ENCODE results near the gene SLC38A1.

The SLC38A1 gene

DNA sequence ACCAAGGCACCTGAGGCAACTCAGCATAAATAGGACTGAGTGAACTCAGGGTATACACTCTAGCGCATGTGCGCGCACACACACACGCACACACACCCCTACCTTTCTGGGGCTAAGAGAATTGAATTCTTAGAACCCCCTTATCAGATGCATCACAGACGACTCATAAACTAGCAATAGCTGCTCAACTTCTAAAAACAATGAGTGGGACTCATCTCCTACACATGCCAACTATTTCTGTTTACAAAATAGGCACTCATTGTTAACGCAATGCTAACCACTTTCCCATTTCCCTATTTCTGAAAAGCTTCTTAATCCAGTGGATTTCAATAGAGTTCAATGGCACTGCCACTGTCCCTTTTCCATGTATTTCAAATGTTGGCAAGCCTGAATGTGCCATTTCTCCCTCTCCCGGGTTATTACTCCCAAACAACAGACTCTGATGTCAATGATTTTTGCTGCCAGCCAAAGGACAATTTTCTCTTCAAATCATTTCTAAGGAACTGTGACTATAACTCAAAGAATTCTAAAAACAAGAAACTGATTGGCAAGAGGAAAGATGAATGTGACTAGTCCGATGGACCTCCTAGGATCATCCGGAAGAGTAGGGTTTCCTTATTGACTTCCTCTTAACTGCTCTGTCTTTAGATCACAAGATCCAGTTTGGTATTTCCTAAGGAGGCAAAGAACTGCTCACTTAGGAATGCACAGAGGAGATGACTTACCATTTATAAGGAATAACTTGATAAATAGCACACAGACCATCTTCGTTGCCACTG lies 48.8 kb downstream of the SLC38A1 start:
- peak; percentile 65 for DNase-seq (ENCODE audit: low read depth)
- H3K4me3 ChIP-seq (ENCODE audit: low read length) = no peak overlapping the region
- TF ChIP-seq, protein P1, sequence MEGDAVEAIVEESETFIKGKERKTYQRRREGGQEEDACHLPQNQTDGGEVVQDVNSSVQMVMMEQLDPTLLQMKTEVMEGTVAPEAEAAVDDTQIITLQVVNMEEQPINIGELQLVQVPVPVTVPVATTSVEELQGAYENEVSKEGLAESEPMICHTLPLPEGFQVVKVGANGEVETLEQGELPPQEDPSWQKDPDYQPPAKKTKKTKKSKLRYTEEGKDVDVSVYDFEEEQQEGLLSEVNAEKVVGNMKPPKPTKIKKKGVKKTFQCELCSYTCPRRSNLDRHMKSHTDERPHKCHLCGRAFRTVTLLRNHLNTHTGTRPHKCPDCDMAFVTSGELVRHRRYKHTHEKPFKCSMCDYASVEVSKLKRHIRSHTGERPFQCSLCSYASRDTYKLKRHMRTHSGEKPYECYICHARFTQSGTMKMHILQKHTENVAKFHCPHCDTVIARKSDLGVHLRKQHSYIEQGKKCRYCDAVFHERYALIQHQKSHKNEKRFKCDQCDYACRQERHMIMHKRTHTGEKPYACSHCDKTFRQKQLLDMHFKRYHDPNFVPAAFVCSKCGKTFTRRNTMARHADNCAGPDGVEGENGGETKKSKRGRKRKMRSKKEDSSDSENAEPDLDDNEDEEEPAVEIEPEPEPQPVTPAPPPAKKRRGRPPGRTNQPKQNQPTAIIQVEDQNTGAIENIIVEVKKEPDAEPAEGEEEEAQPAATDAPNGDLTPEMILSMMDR (conservative IDR thresholded peaks at IDR 0.05; ENCODE audit: low read depth, low read length) = no peak

DNA sequence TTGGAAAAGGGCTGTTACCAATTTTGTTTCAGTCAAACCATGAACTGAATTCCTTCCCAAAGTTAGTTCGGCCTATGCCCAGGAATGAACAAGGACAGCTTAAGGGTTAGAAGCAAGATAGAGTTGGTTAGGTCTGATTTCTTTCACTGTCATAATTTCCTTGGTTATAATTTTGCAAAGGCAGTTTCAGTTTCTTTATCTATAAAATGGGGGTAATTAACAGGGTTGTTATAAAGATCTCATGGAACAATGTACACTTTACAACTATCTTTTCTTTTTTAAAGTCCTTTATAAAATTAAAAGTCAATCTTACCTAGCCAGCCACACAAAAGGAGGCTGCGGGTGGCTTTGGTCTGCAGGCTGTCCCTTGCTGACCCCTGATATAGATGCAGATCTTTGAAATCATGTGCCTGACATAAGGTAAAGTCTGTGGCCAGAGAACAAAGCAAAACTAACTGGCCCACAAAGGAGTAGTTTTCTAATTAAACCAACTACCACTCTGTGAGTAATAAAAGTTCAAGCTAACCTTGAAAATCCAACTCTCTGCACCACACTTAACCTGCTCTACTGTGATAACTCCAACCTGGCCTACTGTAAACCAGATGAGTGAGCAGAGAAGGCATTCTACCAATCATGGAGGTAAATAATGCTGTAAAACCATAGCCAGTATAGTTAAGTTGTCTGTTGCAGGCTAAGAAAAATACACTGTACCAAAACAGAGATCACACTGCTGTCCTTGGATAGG lies 49.5 kb downstream of the SLC38A1 start:
- no peak for DNase-seq (ENCODE audit: low read depth)
- TF ChIP-seq, protein P1 (conservative IDR thresholded peaks at IDR 0.05; ENCODE audit: low read depth, low read length) = no peak
- no peak overlapping the region for H3K4me3 ChIP-seq (ENCODE audit: low read length)

DNA sequence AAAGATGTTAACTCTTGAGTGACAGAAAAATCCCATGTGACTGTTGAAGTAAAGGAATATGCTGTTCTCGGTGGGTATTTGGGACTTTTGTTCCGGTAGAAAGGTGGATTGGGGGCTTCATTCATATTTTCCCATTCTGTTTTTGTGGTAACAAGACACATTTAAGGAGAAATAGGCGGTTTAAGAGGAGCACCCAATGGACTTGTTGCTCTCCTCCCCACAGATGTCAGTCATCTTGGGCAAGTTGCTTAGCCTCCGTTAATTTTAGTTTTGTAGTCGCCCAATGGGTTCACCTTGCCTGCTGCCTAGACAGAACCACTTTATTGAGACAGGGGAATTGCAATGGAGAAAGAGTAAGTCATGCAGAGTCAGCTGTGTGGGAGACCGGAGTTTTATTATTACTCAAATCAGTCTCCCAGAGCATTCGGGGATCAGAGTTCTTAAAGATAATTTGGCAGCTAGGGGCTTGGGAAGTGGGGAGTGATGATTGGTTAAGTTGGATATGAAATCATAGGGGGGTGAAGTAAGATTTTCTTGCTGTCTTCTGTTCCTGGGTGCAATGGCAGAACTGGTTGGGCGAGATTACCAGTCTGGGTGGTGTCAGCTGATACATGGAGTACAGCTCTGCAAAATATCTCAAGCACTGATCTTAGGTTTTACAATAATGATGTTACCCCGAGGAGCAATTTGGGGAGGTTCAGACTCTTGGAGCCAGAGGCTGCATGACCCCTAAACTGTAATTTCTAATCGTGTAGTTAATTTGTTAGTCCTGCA lies 50.3 kb downstream of the SLC38A1 start:
- TF ChIP-seq, protein P1 (conservative IDR thresholded peaks at IDR 0.05; ENCODE audit: low read depth, low read length) = no peak
- no peak for DNase-seq (ENCODE audit: low read depth)
- H3K4me3 ChIP-seq (ENCODE audit: low read length) = no peak overlapping the region

DNA sequence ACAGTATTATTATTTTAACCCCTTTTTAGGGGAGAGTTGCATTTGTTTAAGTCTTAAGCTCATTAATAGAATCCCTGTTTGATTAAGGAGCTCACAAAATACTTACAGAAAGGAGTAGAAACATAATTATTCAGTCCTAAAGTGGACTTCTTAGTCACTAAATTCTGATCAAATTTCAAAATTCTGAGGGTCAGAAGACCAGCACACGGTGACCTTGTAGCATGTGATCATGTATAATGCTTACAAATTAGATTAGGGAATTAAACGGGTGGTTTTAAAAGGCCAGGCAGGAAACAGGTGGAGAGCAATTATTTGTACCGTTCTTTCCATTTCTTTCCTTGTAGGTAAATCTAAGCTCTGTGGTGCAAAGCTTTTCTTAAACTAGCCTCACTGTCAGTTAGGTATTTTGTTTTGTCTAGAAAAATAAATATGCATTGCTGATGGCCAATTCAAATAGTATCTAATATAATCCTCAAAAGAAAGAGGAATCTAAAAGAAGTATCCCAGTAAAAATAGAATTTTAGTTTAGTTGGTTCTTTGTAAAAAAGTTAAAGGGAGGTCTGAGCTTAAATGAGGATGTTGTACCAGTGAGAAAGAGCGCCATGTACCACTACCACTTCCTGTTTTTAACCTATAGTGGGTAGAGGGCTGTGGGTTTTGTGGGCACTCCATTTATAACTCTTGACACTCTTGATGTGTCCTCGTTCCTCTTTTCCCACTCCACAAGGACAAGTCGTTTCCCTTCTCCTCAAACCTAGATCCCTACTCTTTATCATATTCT lies 51.1 kb downstream of the SLC38A1 start:
- H3K4me3 ChIP-seq (ENCODE audit: low read length) = no peak overlapping the region
- TF ChIP-seq, protein P1 (conservative IDR thresholded peaks at IDR 0.05; ENCODE audit: low read depth, low read length) = no peak
- DNase-seq (ENCODE audit: low read depth) = peak; percentile 22

DNA sequence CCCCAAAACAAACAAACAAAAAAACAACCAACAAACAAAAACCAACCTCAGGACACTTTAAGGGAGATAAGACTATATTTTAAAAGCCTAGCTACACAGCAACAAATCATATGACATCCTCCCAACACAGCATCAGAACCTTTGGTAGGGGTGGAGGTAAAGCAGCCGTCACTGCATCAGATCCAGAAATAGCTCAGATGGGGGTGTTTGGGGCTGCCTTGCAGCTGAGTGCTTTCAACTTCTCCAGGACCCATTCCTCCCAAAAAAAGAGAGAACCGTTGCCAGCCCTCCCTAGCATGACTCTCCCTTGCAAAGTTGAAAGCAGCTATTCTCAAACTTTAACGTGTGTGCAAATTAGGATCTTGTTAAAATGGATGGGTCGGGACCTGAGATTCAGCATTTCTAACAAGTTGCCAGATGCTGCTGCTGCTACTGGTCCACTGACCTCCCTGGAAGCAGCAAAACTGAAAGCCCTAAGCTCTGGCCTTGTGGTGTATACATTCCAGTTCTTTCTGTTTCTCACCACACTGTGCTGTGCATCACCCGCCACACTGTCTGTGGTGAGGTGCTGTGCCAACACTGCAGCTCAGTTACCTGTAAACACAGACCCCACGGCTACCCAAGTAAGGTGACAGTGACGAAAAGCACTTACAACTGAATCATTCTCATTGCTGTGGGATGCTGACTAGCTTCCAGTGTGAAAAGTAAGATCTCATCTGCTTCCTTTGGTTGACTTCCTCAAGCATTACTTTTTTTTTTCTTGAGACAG lies 54.0 kb downstream of the SLC38A1 start:
- DNase-seq (ENCODE audit: low read depth) = no peak
- H3K4me3 ChIP-seq (ENCODE audit: low read length) = no peak overlapping the region
- TF ChIP-seq, protein P1 (conservative IDR thresholded peaks at IDR 0.05; ENCODE audit: low read depth, low read length) = no peak
